Activated CD8-positive, alpha-beta memory T cell treated with anti-CD3 and anti-CD28 coated beads for 24 hours (primary cell): ENCODE results near the gene FBN3.

Experiments used
- DNase-seq: peaks from one replicate; pipeline ENCODE4 v3.0.0-alpha.2; 2020

Gene FBN3

GRCh38 chr19:8087876-8088275, 61.5 kb downstream of the FBN3 start:
- no peak for DNase-seq

GRCh38 chr19:8086849-8087248, 62.5 kb downstream of the FBN3 start:
- DNase-seq = no peak

GRCh38 chr19:8085598-8086408, 63.6 kb downstream of the FBN3 start:
- DNase-seq = no peak

- no peak for DNase-seq
These were observed 65.2 kb downstream of the FBN3 start for GRCh38 chr19:8084152-8084551.

GRCh38 chr19:8083141-8083540, 66.3 kb downstream of the FBN3 start:
- no peak for DNase-seq

GRCh38 chr19:8081569-8082550, 67.5 kb downstream of the FBN3 start:
- no peak for DNase-seq

GRCh38 chr19:8080832-8081231, 68.6 kb downstream of the FBN3 start:
- DNase-seq = no peak

- DNase-seq = no peak
These were observed 69.4 kb downstream of the FBN3 start for GRCh38 chr19:8079988-8080387.

- DNase-seq = no peak
These were observed 74.0 kb downstream of the FBN3 start for GRCh38 chr19:8075158-8076074.

- DNase-seq = no peak
These were observed 74.9 kb downstream of the FBN3 start for GRCh38 chr19:8074501-8074900.

GRCh38 chr19:8071912-8072311, 77.5 kb downstream of the FBN3 start:
- DNase-seq = no peak

GRCh38 chr19:8069096-8069973, 80.1 kb downstream of the FBN3 start:
- DNase-seq = no peak

- DNase-seq = no peak
These were observed 83.5 kb downstream of the FBN3 start for GRCh38 chr19:8065875-8066261.

- DNase-seq = no peak
These were observed 84.2 kb downstream of the FBN3 start for GRCh38 chr19:8064911-8065874.

- no peak for DNase-seq
These were observed 91.7 kb downstream of the FBN3 start for GRCh38 chr19:8057545-8058270.

- no peak for DNase-seq
These were observed 92.9 kb downstream of the FBN3 start for GRCh38 chr19:8056533-8056932.

GRCh38 chr19:8054169-8054568, 95.2 kb downstream of the FBN3 start:
- no peak for DNase-seq

- no peak for DNase-seq
These were observed 96.9 kb downstream of the FBN3 start, which contains the start of gene CCL25 for GRCh38 chr19:8052464-8052859. Gene CCL25, plus strand, starts transcription at chr19:8052760. Its CDS starts 290 bp downstream, at chr19:8053050.

GRCh38 chr19:8050274-8051096, 98.9 kb downstream of the FBN3 start:
- peak; percentile 95 for DNase-seq
